ENCODE measurements around the gene TMEM141.

DNA sequence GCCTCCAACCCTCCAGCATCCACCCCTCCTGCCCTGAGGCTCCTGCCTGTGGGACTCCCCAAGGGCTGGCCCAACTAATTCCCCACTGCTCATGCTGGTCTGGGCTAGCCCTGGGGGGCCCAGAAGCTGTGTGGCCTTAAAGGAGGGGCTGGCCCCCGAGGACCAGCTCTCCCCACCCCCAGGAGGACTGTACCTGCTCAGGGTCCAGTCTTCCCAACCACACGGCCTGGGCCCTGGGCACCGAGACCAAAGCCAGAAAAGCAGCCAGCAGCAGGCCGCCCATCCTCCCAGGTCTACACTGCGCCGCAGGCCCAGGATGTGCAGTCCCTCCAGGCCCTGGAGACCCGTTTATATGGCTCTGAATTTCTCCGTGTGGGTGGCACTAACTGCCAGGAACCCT is 42.9 kb upstream of the TMEM141 start, which contains the start of gene LCN6:
- TF ChIP-seq, protein P1, sequence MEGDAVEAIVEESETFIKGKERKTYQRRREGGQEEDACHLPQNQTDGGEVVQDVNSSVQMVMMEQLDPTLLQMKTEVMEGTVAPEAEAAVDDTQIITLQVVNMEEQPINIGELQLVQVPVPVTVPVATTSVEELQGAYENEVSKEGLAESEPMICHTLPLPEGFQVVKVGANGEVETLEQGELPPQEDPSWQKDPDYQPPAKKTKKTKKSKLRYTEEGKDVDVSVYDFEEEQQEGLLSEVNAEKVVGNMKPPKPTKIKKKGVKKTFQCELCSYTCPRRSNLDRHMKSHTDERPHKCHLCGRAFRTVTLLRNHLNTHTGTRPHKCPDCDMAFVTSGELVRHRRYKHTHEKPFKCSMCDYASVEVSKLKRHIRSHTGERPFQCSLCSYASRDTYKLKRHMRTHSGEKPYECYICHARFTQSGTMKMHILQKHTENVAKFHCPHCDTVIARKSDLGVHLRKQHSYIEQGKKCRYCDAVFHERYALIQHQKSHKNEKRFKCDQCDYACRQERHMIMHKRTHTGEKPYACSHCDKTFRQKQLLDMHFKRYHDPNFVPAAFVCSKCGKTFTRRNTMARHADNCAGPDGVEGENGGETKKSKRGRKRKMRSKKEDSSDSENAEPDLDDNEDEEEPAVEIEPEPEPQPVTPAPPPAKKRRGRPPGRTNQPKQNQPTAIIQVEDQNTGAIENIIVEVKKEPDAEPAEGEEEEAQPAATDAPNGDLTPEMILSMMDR (conservative IDR thresholded peaks at IDR 0.05 in 1 of 2, IDR thresholded peaks at IDR 0.05 in 1 of 2; ENCODE audit: low read depth in 1 of 2, low read length in 2 of 2) = no peak
- TF ChIP-seq EZH2 (IDR thresholded peaks at IDR 0.05; ENCODE audit: low read length, missing control alignments) = no peak

All from fibroblast of lung (primary cell).